GM12872 (cell line): ENCODE data around the gene POLA2.
A peak's percentile ranks its signal among the peaks of the same experiment; 100 is the strongest.

Experiments
- TF ChIP-seq, protein P1 (sequence below): IDR thresholded peaks from 3 replicates; pipeline ENCODE4 v1.5.1; 2011; ENCODE audit warnings: low read depth, mild to moderate bottlenecking, low read length, moderate library complexity; ENCODE audit not compliant: insufficient read depth

Gene POLA2

GRCh38 chr11:65217441-65218423 lies 44.0 kb upstream of the POLA2 start:
- TF ChIP-seq, protein P1, sequence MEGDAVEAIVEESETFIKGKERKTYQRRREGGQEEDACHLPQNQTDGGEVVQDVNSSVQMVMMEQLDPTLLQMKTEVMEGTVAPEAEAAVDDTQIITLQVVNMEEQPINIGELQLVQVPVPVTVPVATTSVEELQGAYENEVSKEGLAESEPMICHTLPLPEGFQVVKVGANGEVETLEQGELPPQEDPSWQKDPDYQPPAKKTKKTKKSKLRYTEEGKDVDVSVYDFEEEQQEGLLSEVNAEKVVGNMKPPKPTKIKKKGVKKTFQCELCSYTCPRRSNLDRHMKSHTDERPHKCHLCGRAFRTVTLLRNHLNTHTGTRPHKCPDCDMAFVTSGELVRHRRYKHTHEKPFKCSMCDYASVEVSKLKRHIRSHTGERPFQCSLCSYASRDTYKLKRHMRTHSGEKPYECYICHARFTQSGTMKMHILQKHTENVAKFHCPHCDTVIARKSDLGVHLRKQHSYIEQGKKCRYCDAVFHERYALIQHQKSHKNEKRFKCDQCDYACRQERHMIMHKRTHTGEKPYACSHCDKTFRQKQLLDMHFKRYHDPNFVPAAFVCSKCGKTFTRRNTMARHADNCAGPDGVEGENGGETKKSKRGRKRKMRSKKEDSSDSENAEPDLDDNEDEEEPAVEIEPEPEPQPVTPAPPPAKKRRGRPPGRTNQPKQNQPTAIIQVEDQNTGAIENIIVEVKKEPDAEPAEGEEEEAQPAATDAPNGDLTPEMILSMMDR = no peak

- TF ChIP-seq, protein P1 = no peak
Observed at GRCh38 chr11:65218446-65218845, 43.3 kb upstream of the POLA2 start.

- TF ChIP-seq, protein P1 = no peak
Observed at GRCh38 chr11:65219930-65220213, 41.9 kb upstream of the POLA2 start.

GRCh38 chr11:65221026-65221425 lies 40.7 kb upstream of the POLA2 start:
- TF ChIP-seq, protein P1 = no peak

DNA sequence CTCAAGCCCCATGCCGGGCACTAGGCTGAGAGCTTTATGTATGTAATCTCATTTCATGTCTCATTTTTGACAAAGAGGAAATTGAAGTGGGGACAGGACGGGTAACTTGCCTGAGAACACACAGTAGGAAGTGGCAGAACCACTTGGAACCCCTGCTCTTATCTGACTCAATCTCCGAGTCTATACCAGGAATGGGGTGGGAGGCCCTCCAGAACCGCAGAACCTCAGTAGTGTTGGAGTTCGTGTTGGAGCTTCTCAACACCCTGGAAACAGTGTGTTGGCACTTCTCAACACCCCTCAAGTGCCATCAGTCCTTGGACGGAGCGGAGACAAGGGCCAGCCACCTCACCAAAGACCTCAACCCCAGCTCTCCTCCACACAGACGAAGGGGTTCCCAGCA lies 38.8 kb upstream of the POLA2 start:
- TF ChIP-seq, protein P1 = no peak

- TF ChIP-seq, protein P1 = no peak
Observed at GRCh38 chr11:65224930-65225278, 36.9 kb upstream of the POLA2 start.

DNA sequence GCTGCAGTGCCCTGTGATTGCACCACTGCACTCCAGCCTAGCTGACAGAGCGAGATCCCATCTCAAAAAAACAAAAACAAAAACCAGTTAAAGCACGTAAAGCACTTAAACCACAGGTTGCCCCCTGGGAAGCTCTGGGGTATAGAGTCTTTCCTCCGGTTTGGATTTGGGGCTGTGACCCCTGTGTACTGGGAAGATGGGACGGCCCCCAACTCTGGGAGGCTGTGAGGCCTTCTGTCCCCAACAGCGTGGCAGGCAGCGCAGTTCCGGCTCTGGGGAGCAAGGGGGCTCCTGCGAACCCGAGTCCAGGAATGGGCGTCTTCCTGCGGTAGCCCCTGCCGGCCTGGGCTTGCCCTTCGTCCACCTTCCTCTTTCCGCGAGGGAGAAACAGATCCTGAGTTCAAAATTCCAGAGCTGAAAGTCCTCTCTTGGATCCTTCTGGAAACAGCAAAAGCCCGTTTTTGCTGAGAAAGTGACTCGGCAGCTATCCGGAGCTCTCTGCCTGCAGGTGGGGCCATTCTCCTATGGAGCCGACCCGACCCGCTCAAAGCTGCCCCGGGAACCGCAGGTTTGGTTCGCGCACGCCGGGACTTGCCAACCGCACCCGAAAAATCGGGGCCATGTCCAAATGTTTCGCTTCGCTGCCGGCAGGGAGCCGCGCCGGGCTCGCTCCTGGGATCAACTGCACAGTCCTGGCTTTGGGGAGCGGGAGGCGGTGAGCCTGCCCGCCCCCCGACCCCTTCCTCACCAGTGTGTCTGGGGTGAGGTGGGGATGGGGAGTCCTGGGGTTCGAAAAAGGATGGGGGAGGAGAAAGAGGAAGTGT lies 36.3 kb upstream of the POLA2 start:
- TF ChIP-seq, protein P1 = peak; percentile 60
